HepG2 (cell line): ENCODE measurements around the gene ARMC2. TPM values are rescaled to one million over a fixed set of nuclear protein-coding genes. Genes with fewer than 3 reads are reported as not detected.
A peak's percentile ranks its signal among the peaks of the same experiment; 100 is the strongest.

ENCODE experiments used
- ATAC-seq: fragments of 200-7000 bp; cut with Tn5 transposase; 3 replicates; pipeline ENCODE4 v1.9.1; 2020; ENCODE audit warnings: mild to moderate bottlenecking, moderate library complexity
- BruUV-seq: library from RNA; stranded (reverse); fragments of 400-500 nt; replicated peaks from 2 replicates; lab custom pipeline; 2021; lab: Mats Ljungman, UMichigan
- CTCF ChIA-PET: fragments of 300-600 bp; formaldehyde crosslinking; extraction: SDS; loops from one replicate; lab custom pipeline; 2021; ENCODE audit warnings: low total read pairs, inconsistent platforms, low intra/inter-chr PET ratio; lab: Yijun Ruan, JAX
- POLR2A ChIA-PET: fragments of 350-600 bp; sonication (Branson Sonifier 250); formaldehyde crosslinking; loops from one replicate; lab custom pipeline; 2020; ENCODE audit warnings: antibody characterized with exemption, inconsistent platforms; lab: Yijun Ruan, JAX
- DNase-seq: peaks from one replicate; pipeline ENCODE4 v3.0.0-alpha.2; 2015; ENCODE audit warnings: low spot score
- FAIRE-seq: peaks from 3 replicates; lab custom pipeline; 2011; peaks lifted over from hg19 to GRCh38; lab: Jason Lieb, UNC
- H2AFZ ChIP-seq: one replicate; pipeline ENCODE4 v1.6.1; 2011; ENCODE audit warnings: low read length, inconsistent platforms
- H3K27ac ChIP-seq: fragments of 300-600 bp; 3 replicates; pipeline ENCODE4 v1.8.0; 2011; ENCODE audit warnings: mixed run types, mild to moderate bottlenecking, mixed read lengths, low read length, inconsistent platforms; ENCODE audit not compliant: insufficient read depth; ENCODE audit errors: extremely low read length
- H3K27me3 ChIP-seq, 2 experiments: fragments of 200-600 bp in 1 of 2; 2 replicates in 1 of 2; 3 replicates in 1 of 2; pipeline versions ENCODE4 v1.6.0 to v1.8.0; 2011; ENCODE audit warnings: low read length in 2 of 2, mild to moderate bottlenecking in 2 of 2, moderate library complexity in 2 of 2, inconsistent platforms in 1 of 2; ENCODE audit not compliant: insufficient read depth in 2 of 2, control insufficient read depth in 1 of 2
- H3K36me3 ChIP-seq, 2 experiments: fragments of 200-600 bp in 1 of 2; replicated peaks in 1 of 2; 2 replicates in 1 of 2; 3 replicates in 1 of 2; pipeline versions ENCODE4 v1.5.1 to v1.8.0; 2011; ENCODE audit warnings: low read length in 2 of 2, inconsistent platforms in 1 of 2; ENCODE audit not compliant: insufficient read depth in 2 of 2, control insufficient read depth in 1 of 2
- H3K4me1 ChIP-seq: 2 replicates; pipeline ENCODE4 v1.5.1; 2012; ENCODE audit warnings: low read length, inconsistent platforms; ENCODE audit not compliant: insufficient read depth
- H3K4me2 ChIP-seq: 2 replicates; pipeline ENCODE4 v1.6.0; 2011; ENCODE audit warnings: low read depth, low read length, inconsistent platforms
- H3K4me3 ChIP-seq, 3 experiments: fragments of 200-600 bp in 1 of 3; sonication (generic), shearing (Covaris generic) in 1 of 3; replicated peaks in 1 of 3; 2 replicates each; pipeline ENCODE4 v1.5.1; 2011 to 2016; ENCODE audit warnings: low read length in 3 of 3, inconsistent platforms in 2 of 3, low read depth in 2 of 3, mild to moderate bottlenecking in 2 of 3, control low read depth in 1 of 3, mixed read lengths in 1 of 3; ENCODE audit not compliant: insufficient read depth in 1 of 3
- H3K79me2 ChIP-seq: one replicate; pipeline ENCODE4 v1.6.1; 2011; ENCODE audit warnings: low read length, inconsistent platforms; ENCODE audit not compliant: insufficient read depth
- H3K9ac ChIP-seq: 2 replicates; pipeline ENCODE4 v1.6.0; 2011; ENCODE audit warnings: mild to moderate bottlenecking, low read depth, low read length, inconsistent platforms; ENCODE audit not compliant: insufficient read depth
- H3K9me3 ChIP-seq: 2 replicates; pipeline ENCODE4 v1.5.1; 2012; ENCODE audit warnings: mild to moderate bottlenecking, low read length
- H4K20me1 ChIP-seq: 2 replicates; pipeline ENCODE4 v1.6.0; 2011; ENCODE audit warnings: inconsistent platforms, mild to moderate bottlenecking, low read length, moderate library complexity; ENCODE audit not compliant: insufficient read depth
- ARID5B ChIP-seq: IDR thresholded peaks from 2 replicates; pipeline ENCODE4 v1.4.0; 2020; ENCODE audit warnings: mild to moderate bottlenecking, missing genetic modification reagents
- CREB1 ChIP-seq, 2 experiments: fragments of 450-650 bp in 1 of 2; IDR thresholded peaks; 2 replicates each; pipeline ENCODE4 v1.6.1; 2016 to 2017; ENCODE audit warnings: control low read depth in 1 of 2, mild to moderate bottlenecking in 1 of 2, missing compliant biosample characterization in 1 of 2, missing genetic modification characterization in 1 of 2
- IRF2 ChIP-seq: IDR thresholded peaks from 2 replicates; pipeline ENCODE4 v1.6.1; 2018; ENCODE audit warnings: missing genetic modification reagents, missing compliant biosample characterization
- MLLT10 ChIP-seq: sonication (generic); formaldehyde crosslinking; IDR thresholded peaks from 2 replicates; pipeline ENCODE4 v1.4.0; 2020; ENCODE audit warnings: missing genetic modification reagents
- PCBP2 ChIP-seq: fragments of 200-400 bp; formaldehyde crosslinking; optimal IDR thresholded peaks from 2 replicates; pipeline ENCODE3; 2018; ENCODE audit warnings: low read length, low read depth; ENCODE audit not compliant: poor library complexity, severe bottlenecking
- SKIL ChIP-seq: sonication (generic); formaldehyde crosslinking; IDR thresholded peaks from 2 replicates; pipeline ENCODE4 v1.8.0; 2022; ENCODE audit warnings: missing genetic modification reagents, mild to moderate bottlenecking, moderate library complexity, borderline replicate concordance
- SMARCC2 ChIP-seq: fragments of 450-650 bp; IDR thresholded peaks from 2 replicates; pipeline ENCODE4 v1.6.1; 2017; ENCODE audit warnings: antibody characterized with exemption, mild to moderate bottlenecking
- SRSF9 ChIP-seq: fragments of 200-400 bp; formaldehyde crosslinking; IDR thresholded peaks from 2 replicates; pipeline ENCODE4 v1.6.1; 2018; ENCODE audit warnings: borderline replicate concordance, mild to moderate bottlenecking, low read depth, low read length; ENCODE audit not compliant: insufficient read depth, poor library complexity, severe bottlenecking
- ZBTB38 ChIP-seq: sonication (generic); formaldehyde crosslinking; IDR thresholded peaks from 2 replicates; pipeline ENCODE4 v1.5.1; 2020; ENCODE audit warnings: mild to moderate bottlenecking, missing genetic modification reagents
- ZBTB44 ChIP-seq: sonication (generic); formaldehyde crosslinking; IDR thresholded peaks from 2 replicates; pipeline ENCODE4 v1.4.0; 2020; ENCODE audit warnings: missing genetic modification reagents
- ZC3H13 ChIP-seq: sonication (generic); formaldehyde crosslinking; IDR thresholded peaks from 2 replicates; pipeline ENCODE4 v1.8.1; 2023; ENCODE audit warnings: mild to moderate bottlenecking, missing genetic modification reagents, moderate library complexity
- ZFP41 ChIP-seq: sonication (generic); formaldehyde crosslinking; IDR thresholded peaks from 2 replicates; pipeline ENCODE4 v1.4.0; 2020; ENCODE audit warnings: mild to moderate bottlenecking, missing genetic modification reagents, borderline replicate concordance
- ZNF12 ChIP-seq: sonication (generic); formaldehyde crosslinking; IDR thresholded peaks from 2 replicates; pipeline ENCODE4 v1.5.0; 2020; ENCODE audit warnings: missing genetic modification reagents
- ZNF34 ChIP-seq: sonication (generic); formaldehyde crosslinking; IDR thresholded peaks from 2 replicates; pipeline ENCODE4 v1.4.0; 2020; ENCODE audit warnings: mild to moderate bottlenecking, missing genetic modification reagents, borderline replicate concordance
- ZNF460 ChIP-seq: sonication (generic); formaldehyde crosslinking; IDR thresholded peaks from 2 replicates; pipeline ENCODE4 v1.5.1; 2020; ENCODE audit warnings: missing genetic modification reagents, mild to moderate bottlenecking, borderline replicate concordance
- ZSCAN25 ChIP-seq: sonication (generic); formaldehyde crosslinking; IDR thresholded peaks from 2 replicates; pipeline ENCODE4 v1.8.0; 2022; ENCODE audit warnings: mild to moderate bottlenecking, missing genetic modification reagents
- WGBS: methylation state at CpG from one replicate; pipeline ENCODE4 v1.1.6; 2017; ENCODE audit warnings: low lambda C conversion rate; 5-methylcytosine and 5-hydroxymethylcytosine counted together
- in situ Hi-C: cut with HindIII; loops from 2 replicates; pipeline ENCODE4 v1.10.0; 2017; ENCODE audit warnings: low pct_unique_long_range_greater_than_20kb; ENCODE audit not compliant: extremely low pct_ligation_motif_present
- intact Hi-C: fragments of 100-400 bp; cut with micrococcal nuclease; formaldehyde crosslinking; loops from one replicate; pipeline ENCODE4 v1.10.0; 2022; ENCODE audit not compliant: unreplicated experiment
- polyA plus RNA-seq, 8 experiments: library from polyadenylated mRNA; depleted of rRNA in 3 of 8; stranded (reverse) in 7 of 8; unstranded in 1 of 8; fragments of >200 nt; fragmentation: Illumina TruSeq in 4 of 8; extraction: Trizol in 4 of 8; gene quantifications; 2 replicates each; pipeline versions ENCODE4 v1.2.1 to v1.2.3, GENCODE V29; 2011 to 2016; ENCODE audit warnings: low read depth in 4 of 8, missing spikeins in 1 of 8, mixed read lengths in 1 of 8; ENCODE audit not compliant: insufficient read depth in 1 of 8
- total RNA-seq, 5 experiments: library from RNA; depleted of rRNA; stranded (reverse); fragments of >200 nt; fragmentation: Illumina TruSeq; extraction: Trizol; gene quantifications; 2 replicates each; pipeline ENCODE4 v1.2.3, GENCODE V29; 2016; ENCODE audit warnings: low read depth in 1 of 5

The ARMC2 gene
- total and polyA plus RNA-seq, 2 of the 13 experiments (the other 11 are each of a cell fraction or from before 2014, with no cell fraction given) = 1.4 to 3.2 TPM

GRCh38 chr6:108903796-108904195, 55.6 kb downstream of the ARMC2 start:
- no peak overlapping the region for H3K4me2 ChIP-seq
- peaks cover 15% of the 10 kb centered on the region for H3K4me1 ChIP-seq
- peak; percentile 43 for DNase-seq
- in situ Hi-C loops = no loop called here
- H3K9me3 ChIP-seq = no peaks in the 10 kb centered on the region
- WGBS = 0% methylated on average over 1 of the region's 1 CpG
- H3K36me3 ChIP-seq = no peaks in the 10 kb centered on the region
- intact Hi-C loops = loop anchor here (5.0 kb wide), 1 partner anchor 169 kb away; no protein-coding TSS in a partner anchor
- H3K4me3 ChIP-seq = no peak overlapping the region
- no peaks in the 10 kb centered on the region for H3K79me2 ChIP-seq
- no peak for ATAC-seq
- POLR2A ChIA-PET = no interaction called here
- BruUV-seq = no TSS peak
- H4K20me1 ChIP-seq = no peaks in the 10 kb centered on the region
- peaks cover 1 to 12% of the 10 kb centered on the region in 2 experiments; a peak in 2 of 5 replicates for H3K27me3 ChIP-seq
- no peak overlapping the region for H3K27ac ChIP-seq
- CTCF ChIA-PET = no interaction called here
- no peak overlapping the region for H3K9ac ChIP-seq
- no peak overlapping the region for H2AFZ ChIP-seq
- no peak for FAIRE-seq
- no peak for TF ChIP-seq ZNF460 (CRISPR knock-in tag)
- TF ChIP-seq CREB1 (IDR thresholded peaks at IDR 0.05) = no peak
- TF ChIP-seq CREB1 (CRISPR knock-in tag; IDR thresholded peaks at IDR 0.05) = 0 out of 2 replicates have a peak, but pooled peaks have one; percentile 32
- no peak for TF ChIP-seq PCBP2
- TF ChIP-seq ZNF12 (CRISPR knock-in tag) = no peak
- no peak for TF ChIP-seq ZBTB38 (CRISPR knock-in tag)
- TF ChIP-seq SMARCC2 = no peak
- peak; percentile 86 for TF ChIP-seq ARID5B
- TF ChIP-seq ZFP41 (CRISPR knock-in tag) = no peak
- no peak for TF ChIP-seq SRSF9
- no peak for TF ChIP-seq ZC3H13 (CRISPR knock-in tag)
- TF ChIP-seq ZNF34 (CRISPR knock-in tag) = no peak
- TF ChIP-seq ZBTB44 (CRISPR knock-in tag) = no peak
- no peak for TF ChIP-seq SKIL (CRISPR knock-in tag)
- no peak for TF ChIP-seq ZSCAN25
- TF ChIP-seq IRF2 = no peak
- TF ChIP-seq MLLT10 (CRISPR knock-in tag) = no peak
